Neural cell (in vitro differentiated cells): Measurements from ENCODE around the gene CPLANE1.

Experiments used
- EP300 ChIP-seq: fragments of 450-650 bp; conservative IDR thresholded peaks from 2 replicates; pipeline ENCODE4 v1.6.1; 2014; ENCODE audit warnings: antibody characterized with exemption, mild to moderate bottlenecking, moderate library complexity; ENCODE audit not compliant: poor library complexity, severe bottlenecking
- EZH2 ChIP-seq: fragments of 200-600, 300-800 bp; shearing (Covaris generic), sonication (generic); IDR thresholded peaks from 2 replicates; pipeline ENCODE4 v1.6.1; 2014; ENCODE audit warnings: antibody characterized with exemption, low read length, borderline replicate concordance, mild to moderate bottlenecking; ENCODE audit not compliant: insufficient read depth, poor library complexity, severe bottlenecking
- POLR2AphosphoS5 ChIP-seq: IDR thresholded peaks from 2 replicates; pipeline ENCODE4 v1.6.1; 2012
- RAD21 ChIP-seq: fragments of 450-650 bp; conservative IDR thresholded peaks from 2 replicates; pipeline ENCODE4 v1.6.1; 2014; ENCODE audit warnings: antibody characterized with exemption, mild to moderate bottlenecking, moderate library complexity
- SMC3 ChIP-seq: fragments of 450-650 bp; conservative IDR thresholded peaks from 2 replicates; pipeline ENCODE4 v1.6.1; 2014; ENCODE audit warnings: antibody characterized with exemption, mild to moderate bottlenecking, moderate library complexity; ENCODE audit not compliant: poor library complexity
- TAF1 ChIP-seq: IDR thresholded peaks from 2 replicates; pipeline ENCODE4 v1.6.1; 2012; ENCODE audit warnings: low read depth
- TF ChIP-seq, protein P1 (sequence below): fragments of 450-650 bp; IDR thresholded peaks from 2 replicates; pipeline ENCODE4 v1.5.1; 2014; ENCODE audit warnings: antibody characterized with exemption, mild to moderate bottlenecking, moderate library complexity; ENCODE audit not compliant: poor library complexity, severe bottlenecking

DNA sequence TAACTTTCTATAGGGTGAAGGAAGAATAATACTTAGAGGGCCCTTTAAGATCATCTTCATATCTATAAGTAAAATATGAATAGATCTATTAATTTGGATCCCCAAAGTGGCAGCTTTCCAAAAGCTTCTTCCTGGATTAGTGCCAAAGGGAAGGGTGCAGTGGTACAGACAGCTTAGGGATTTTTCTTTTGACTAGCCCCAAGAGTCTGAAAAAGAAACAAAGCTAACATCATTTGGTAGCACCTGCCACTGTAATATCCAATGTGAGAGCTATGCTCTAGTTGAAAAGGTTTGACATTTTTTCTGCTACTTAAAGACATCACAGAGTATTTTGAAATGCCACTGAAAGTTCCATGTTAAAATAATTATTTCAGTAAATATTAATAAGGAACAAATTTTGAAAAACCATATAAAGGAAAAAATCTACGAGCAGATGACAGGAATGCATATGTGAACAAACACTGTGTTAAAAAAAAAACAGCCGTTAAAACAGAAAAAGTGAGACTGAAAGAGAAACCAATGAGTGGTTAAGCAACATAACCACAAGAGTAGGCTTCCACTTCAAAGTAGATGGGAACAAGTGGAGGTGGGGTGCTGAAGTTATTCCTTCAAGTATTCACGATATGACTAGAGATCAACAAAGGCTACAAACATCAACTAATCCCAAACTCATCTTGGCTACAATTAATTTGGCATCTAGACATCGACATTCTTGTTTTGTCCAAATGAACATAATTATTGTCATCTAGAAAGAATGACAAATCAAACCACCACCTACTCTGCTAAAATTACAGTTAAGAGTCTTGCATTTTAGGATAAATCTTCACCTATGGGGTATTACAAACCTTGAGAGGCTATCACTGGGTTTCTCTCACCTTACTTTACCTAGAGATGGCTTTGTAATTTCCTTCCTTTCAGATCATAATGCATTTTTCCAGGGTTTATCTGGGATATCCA, 137.5 kb downstream of the CPLANE1 start:
- TF ChIP-seq, protein P1, sequence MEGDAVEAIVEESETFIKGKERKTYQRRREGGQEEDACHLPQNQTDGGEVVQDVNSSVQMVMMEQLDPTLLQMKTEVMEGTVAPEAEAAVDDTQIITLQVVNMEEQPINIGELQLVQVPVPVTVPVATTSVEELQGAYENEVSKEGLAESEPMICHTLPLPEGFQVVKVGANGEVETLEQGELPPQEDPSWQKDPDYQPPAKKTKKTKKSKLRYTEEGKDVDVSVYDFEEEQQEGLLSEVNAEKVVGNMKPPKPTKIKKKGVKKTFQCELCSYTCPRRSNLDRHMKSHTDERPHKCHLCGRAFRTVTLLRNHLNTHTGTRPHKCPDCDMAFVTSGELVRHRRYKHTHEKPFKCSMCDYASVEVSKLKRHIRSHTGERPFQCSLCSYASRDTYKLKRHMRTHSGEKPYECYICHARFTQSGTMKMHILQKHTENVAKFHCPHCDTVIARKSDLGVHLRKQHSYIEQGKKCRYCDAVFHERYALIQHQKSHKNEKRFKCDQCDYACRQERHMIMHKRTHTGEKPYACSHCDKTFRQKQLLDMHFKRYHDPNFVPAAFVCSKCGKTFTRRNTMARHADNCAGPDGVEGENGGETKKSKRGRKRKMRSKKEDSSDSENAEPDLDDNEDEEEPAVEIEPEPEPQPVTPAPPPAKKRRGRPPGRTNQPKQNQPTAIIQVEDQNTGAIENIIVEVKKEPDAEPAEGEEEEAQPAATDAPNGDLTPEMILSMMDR, result no peak
- TF ChIP-seq EZH2, result no peak
- TF ChIP-seq EP300, result no peak
- no peak for TF ChIP-seq POLR2AphosphoS5
- TF ChIP-seq TAF1, result no peak
- TF ChIP-seq SMC3, result no peak
- no peak for TF ChIP-seq RAD21
